Gastrocnemius medialis (tissue), 4 donors: ENCODE measurements around the gene GPR68. TPM values are rescaled to one million over a fixed set of nuclear protein-coding genes. Genes with fewer than 3 reads are reported as not detected.

Experiments
- ATAC-seq, 2 donors: fragments of 150-250 bp; one replicate each; pipeline ENCODE4 v1.9.1; 2016
- DNase-seq, 2 donors: peaks; one replicate each; pipeline ENCODE4 v3.0.0-alpha.2; 2019
- H3K27ac ChIP-seq, 4 donors: fragments of 200-600 bp; sonication (generic); 1 replicate in 1 of 4; 2 replicates in 3 of 4; pipeline ENCODE4 v1.5.1; 2016 to 2018; ENCODE audit warnings: mild to moderate bottlenecking in 2 of 4, moderate library complexity in 1 of 4
- H3K27me3 ChIP-seq, 3 donors: fragments of 200-600 bp; sonication (generic) in 2 of 3; 1 replicate in 1 of 3; 2 replicates in 2 of 3; pipeline versions ENCODE4 v1.5.1 to v1.6.0; 2016 to 2019; ENCODE audit warnings: mild to moderate bottlenecking in 1 of 3, moderate library complexity in 1 of 3
- H3K36me3 ChIP-seq, 2 donors: fragments of 200-600 bp; sonication (generic) in 1 of 2; one replicate each; pipeline ENCODE4 v1.5.1; 2017 to 2018
- H3K4me1 ChIP-seq, 2 donors: fragments of 200-600 bp; sonication (generic) in 1 of 2; one replicate each; pipeline ENCODE4 v1.5.1; 2016 to 2017; ENCODE audit warnings: mild to moderate bottlenecking in 2 of 2
- H3K4me3 ChIP-seq, 4 donors: fragments of 200-600 bp; sonication (generic) in 3 of 4; 1 replicate in 1 of 4; 2 replicates in 3 of 4; pipeline ENCODE4 v1.5.1; 2016 to 2019; ENCODE audit warnings: mild to moderate bottlenecking in 2 of 4
- H3K9me3 ChIP-seq, 3 donors: fragments of 200-600 bp; sonication (generic) in 2 of 3; 1 replicate in 1 of 3; 2 replicates in 2 of 3; pipeline ENCODE4 v1.5.1; 2016 to 2019
- POLR2A ChIP-seq, 2 donors: fragments of 450-650 bp; IDR thresholded peaks; one replicate each; pipeline ENCODE4 v1.6.1; 2017; ENCODE audit warnings: antibody characterized with exemption in 2 of 2, mild to moderate bottlenecking in 2 of 2, moderate library complexity in 2 of 2
- in situ Hi-C, 4 donors: fragments of 200-750 bp; cut with MboI; loops; one replicate each; pipeline versions ENCODE4 v1.15.0 to v1.8.0; 2017; ENCODE audit warnings: low sequenced_read_pairs in 4 of 4
- intact Hi-C: fragments of 100-400 bp; cut with DNase I; formaldehyde crosslinking; loops from one replicate; pipeline ENCODE4 v1.15.1; 2023; ENCODE audit warnings: low total_unique reads
- total RNA-seq, 4 donors: library from RNA; depleted of rRNA; stranded (reverse); fragments of >200 nt; gene quantifications; one replicate each; pipeline versions ENCODE4 v1.1.0 to v1.2.3, GENCODE V29; 2016
- TF ChIP-seq, protein P1 (sequence below), 5 experiments: fragments of 450-650 bp in 3 of 5; fragments of 200-600 bp in 2 of 5; sonication (generic) in 2 of 5; IDR thresholded peaks in 4 of 5; conservative IDR thresholded peaks in 1 of 5; 1 replicate in 4 of 5; 2 replicates in 1 of 5; pipeline ENCODE4 v1.5.1; 2016 to 2019; ENCODE audit warnings: antibody characterized with exemption in 5 of 5, mild to moderate bottlenecking in 3 of 5, moderate library complexity in 3 of 5

Gene GPR68
- total RNA-seq, 4 donors from 2014 or later = 0.07 TPM; not detected in 3

DNA sequence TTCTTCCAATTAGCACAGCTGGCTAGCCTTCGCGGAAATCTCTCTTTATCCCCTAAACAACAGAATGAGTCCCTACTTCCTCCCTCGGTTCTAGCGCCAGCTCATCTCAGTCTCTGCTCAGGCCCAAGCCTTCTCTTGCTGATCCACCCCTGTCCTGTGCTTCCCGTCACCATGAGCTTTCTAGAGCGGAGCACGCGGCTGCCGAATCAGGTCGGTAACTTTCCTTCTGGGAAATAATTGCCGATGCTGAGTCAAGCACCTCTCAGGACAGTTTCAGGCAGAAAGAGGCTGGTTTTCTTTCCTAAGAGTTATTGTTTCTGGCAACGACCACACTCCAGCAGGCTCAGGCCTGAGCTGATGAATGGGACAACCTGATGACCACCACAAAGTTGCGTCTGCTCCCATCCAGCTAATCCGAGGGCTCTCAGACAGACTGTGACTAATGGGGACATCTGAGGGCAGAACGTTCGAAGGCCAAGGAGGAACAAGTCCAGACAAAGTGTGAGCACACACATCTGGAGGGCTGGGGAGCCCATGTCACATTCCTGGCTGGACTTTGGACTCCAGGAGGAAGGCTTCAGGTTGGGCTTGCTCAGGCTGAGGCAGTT lies 13.6 kb upstream of the GPR68 start:
- H3K4me3 ChIP-seq = no peak overlapping the region
- peak in 1 of 2 donors; percentile 35 for DNase-seq
- no peak overlapping the region for H3K27ac ChIP-seq
- H3K27me3 ChIP-seq = peaks cover 0 to 6% (median 0%) of the 10 kb centered on the region in 3 donors
- H3K9me3 ChIP-seq = no peaks in the 10 kb centered on the region
- intact Hi-C loops (no loop called here), in situ Hi-C loops (no loop called here)
- no peak for TF ChIP-seq POLR2A (IDR thresholded peaks at IDR 0.05)
- TF ChIP-seq, protein P1, sequence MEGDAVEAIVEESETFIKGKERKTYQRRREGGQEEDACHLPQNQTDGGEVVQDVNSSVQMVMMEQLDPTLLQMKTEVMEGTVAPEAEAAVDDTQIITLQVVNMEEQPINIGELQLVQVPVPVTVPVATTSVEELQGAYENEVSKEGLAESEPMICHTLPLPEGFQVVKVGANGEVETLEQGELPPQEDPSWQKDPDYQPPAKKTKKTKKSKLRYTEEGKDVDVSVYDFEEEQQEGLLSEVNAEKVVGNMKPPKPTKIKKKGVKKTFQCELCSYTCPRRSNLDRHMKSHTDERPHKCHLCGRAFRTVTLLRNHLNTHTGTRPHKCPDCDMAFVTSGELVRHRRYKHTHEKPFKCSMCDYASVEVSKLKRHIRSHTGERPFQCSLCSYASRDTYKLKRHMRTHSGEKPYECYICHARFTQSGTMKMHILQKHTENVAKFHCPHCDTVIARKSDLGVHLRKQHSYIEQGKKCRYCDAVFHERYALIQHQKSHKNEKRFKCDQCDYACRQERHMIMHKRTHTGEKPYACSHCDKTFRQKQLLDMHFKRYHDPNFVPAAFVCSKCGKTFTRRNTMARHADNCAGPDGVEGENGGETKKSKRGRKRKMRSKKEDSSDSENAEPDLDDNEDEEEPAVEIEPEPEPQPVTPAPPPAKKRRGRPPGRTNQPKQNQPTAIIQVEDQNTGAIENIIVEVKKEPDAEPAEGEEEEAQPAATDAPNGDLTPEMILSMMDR (IDR thresholded peaks at IDR 0.05 in 4 of 5, conservative IDR thresholded peaks at IDR 0.05 in 1 of 5) = no peak
- ATAC-seq = peak in 1 of 2 donors; percentile 29
- H3K4me1 ChIP-seq = peaks cover 0 to 4% of the 10 kb centered on the region in 2 donors
- H3K36me3 ChIP-seq = no peaks in the 10 kb centered on the region

- H3K4me1 ChIP-seq = peaks cover 5 to 9% of the 10 kb centered on the region in 2 donors
- H3K27me3 ChIP-seq = peaks cover 0 to 5% (median 3%) of the 10 kb centered on the region in 3 donors
- TF ChIP-seq, protein P1 (IDR thresholded peaks at IDR 0.05 in 4 of 5, conservative IDR thresholded peaks at IDR 0.05 in 1 of 5) = no peak
- H3K27ac ChIP-seq = no peak overlapping the region
- no peak overlapping the region for H3K4me3 ChIP-seq
- DNase-seq = no peak
- no peak for ATAC-seq
- no peaks in the 10 kb centered on the region for H3K36me3 ChIP-seq
- intact Hi-C loops (no loop called here), in situ Hi-C loops (no loop called here)
- H3K9me3 ChIP-seq = no peaks in the 10 kb centered on the region
These were observed 13.0 kb upstream of the GPR68 start for GRCh38 chr14:91257328-91258010.

- no peak overlapping the region for H3K27ac ChIP-seq
- H3K27me3 ChIP-seq = peaks cover 0 to 5% (median 3%) of the 10 kb centered on the region in 3 donors
- DNase-seq = no peak
- in situ Hi-C loops = no loop called here
- H3K9me3 ChIP-seq = no peaks in the 10 kb centered on the region
- no peak overlapping the region for H3K4me3 ChIP-seq
- peaks cover 5 to 9% of the 10 kb centered on the region in 2 donors for H3K4me1 ChIP-seq
- no peaks in the 10 kb centered on the region for H3K36me3 ChIP-seq
- no peak for ATAC-seq
- intact Hi-C loops = no loop called here
- no peak for TF ChIP-seq POLR2A (IDR thresholded peaks at IDR 0.05)
- TF ChIP-seq, protein P1 (IDR thresholded peaks at IDR 0.05 in 4 of 5, conservative IDR thresholded peaks at IDR 0.05 in 1 of 5) = no peak
These were observed 12.2 kb upstream of the GPR68 start for GRCh38 chr14:91256661-91257060.

GRCh38 chr14:91255026-91255695 lies 10.7 kb upstream of the GPR68 start:
- ATAC-seq = no peak
- no peak overlapping the region for H3K27ac ChIP-seq
- H3K4me1 ChIP-seq = peaks cover 5 to 9% of the 10 kb centered on the region in 2 donors
- intact Hi-C loops = no loop called here
- H3K9me3 ChIP-seq = no peaks in the 10 kb centered on the region
- peaks cover 0 to 3% (median 0%) of the 10 kb centered on the region in 3 donors for H3K27me3 ChIP-seq
- DNase-seq = no peak
- H3K4me3 ChIP-seq = no peak overlapping the region
- TF ChIP-seq, protein P1 (IDR thresholded peaks at IDR 0.05 in 4 of 5, conservative IDR thresholded peaks at IDR 0.05 in 1 of 5) = no peak
- no peak for TF ChIP-seq POLR2A (IDR thresholded peaks at IDR 0.05)
- in situ Hi-C loops = no loop called here
- no peaks in the 10 kb centered on the region for H3K36me3 ChIP-seq
